ENCODE results near the gene TEAD1. TPM values are rescaled to one million over a fixed set of nuclear protein-coding genes. Genes with fewer than 3 reads are reported as not detected.

The TEAD1 gene
- total RNA-seq, 4 donors from 2014 or later: 46.4 to 214 (median 61.2) TPM

DNA sequence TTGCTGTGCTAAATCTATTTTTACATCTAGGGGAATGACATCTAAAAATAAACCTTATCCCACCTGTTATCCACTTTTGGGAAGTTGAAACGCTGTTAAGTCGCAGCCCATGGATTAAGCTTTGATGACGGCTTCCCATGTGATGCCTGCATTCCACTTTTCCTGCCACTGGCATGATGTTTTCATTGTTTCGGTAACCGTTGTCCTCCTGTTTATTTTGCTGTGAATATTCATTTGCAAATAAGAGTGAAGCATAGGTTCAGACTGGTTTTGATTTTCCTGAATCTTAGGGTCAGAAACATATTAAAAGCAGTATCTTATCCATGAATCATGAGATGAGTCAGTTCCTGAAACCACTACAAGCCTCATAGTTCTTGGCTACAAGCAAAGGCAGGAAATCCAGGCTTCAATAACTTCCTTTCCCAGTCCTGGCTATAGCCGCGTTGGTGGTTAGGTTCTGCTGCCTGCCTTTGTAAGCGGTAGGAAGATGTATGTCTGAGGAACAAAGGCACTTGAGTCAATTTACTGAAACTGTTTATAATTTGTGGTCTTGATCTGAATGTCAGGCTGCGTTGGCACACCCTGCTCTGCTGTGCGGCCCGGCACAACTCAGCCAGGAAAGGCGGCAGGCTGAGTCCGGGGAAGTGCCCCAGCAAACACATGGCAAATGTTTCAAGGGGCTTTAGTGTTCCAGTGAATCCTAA, 19.4 kb downstream of the TEAD1 start:
- no peak for TF ChIP-seq POLR2A (IDR thresholded peaks at IDR 0.05)
- TF ChIP-seq POLR2AphosphoS5 (IDR thresholded peaks at IDR 0.05): peak; percentile 42 to 83 (median 81)
- intact Hi-C loops (cut with DNase I; ENCODE audit: low total_unique reads): loop anchor here (10.0 kb wide), 1 partner anchor 51 kb away; no protein-coding TSS in a partner anchor
- Histone ChIP-seq H3K36me3 (no peaks in the 10 kb centered on the region), H3K27ac (peak overlapping the region; percentile 88 to 94 (median 93)), H3K27me3 (no peaks in the 10 kb centered on the region), H3K4me1 (peaks cover 28 to 76% (median 43%) of the 10 kb centered on the region in 4 donors), H3K4me3 (peak overlapping the region in 2 of 4 donors; percentile 4 to 13), H3K9me3 (no peaks in the 10 kb centered on the region)
- DNase-seq: peak; percentile 54
- 3 to 5% methylated on average over 5 to 13 of the region's 13 CpGs for WGBS, 2 donors (ENCODE audit: low coverage in 1 of 2)
- in situ Hi-C loops (cut with MboI; ENCODE audit: low pct_ligation_motif_present in 1 of 4, low pct_unique_long_range_greater_than_20kb in 1 of 4, low sequenced_read_pairs in 3 of 4): loop anchor here in 2 of 4 donors (25.0 kb wide), 1 partner anchor 194 kb away; no protein-coding TSS in a partner anchor

DNA sequence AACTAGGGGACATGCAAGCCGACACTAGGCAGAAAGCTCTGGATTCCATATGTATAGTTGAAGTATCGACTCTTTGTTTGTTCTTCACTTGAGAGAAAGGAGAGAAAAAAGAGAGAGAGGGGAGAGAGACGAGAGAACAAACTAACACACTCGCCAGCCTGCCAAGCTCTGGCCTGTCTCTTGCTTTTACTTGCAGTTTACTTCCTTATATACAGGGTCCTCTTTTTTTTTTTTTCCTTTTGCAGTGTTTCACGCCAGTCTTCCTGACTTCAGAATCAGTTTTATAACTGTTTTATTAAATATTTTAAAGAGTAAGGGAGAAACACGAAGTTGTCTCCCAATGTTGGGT, 19.9 kb downstream of the TEAD1 start:
- in situ Hi-C loops (cut with MboI; ENCODE audit: low pct_ligation_motif_present in 1 of 4, low pct_unique_long_range_greater_than_20kb in 1 of 4, low sequenced_read_pairs in 3 of 4): loop anchor here in 2 of 4 donors (25.0 kb wide), 1 partner anchor 193 kb away; no protein-coding TSS in a partner anchor
- H3K4me1 ChIP-seq: peaks cover 28 to 71% (median 43%) of the 10 kb centered on the region in 4 donors
- TF ChIP-seq EP300 (IDR thresholded peaks at IDR 0.05; ENCODE audit: low read depth): no peak
- TF ChIP-seq, protein P1, sequence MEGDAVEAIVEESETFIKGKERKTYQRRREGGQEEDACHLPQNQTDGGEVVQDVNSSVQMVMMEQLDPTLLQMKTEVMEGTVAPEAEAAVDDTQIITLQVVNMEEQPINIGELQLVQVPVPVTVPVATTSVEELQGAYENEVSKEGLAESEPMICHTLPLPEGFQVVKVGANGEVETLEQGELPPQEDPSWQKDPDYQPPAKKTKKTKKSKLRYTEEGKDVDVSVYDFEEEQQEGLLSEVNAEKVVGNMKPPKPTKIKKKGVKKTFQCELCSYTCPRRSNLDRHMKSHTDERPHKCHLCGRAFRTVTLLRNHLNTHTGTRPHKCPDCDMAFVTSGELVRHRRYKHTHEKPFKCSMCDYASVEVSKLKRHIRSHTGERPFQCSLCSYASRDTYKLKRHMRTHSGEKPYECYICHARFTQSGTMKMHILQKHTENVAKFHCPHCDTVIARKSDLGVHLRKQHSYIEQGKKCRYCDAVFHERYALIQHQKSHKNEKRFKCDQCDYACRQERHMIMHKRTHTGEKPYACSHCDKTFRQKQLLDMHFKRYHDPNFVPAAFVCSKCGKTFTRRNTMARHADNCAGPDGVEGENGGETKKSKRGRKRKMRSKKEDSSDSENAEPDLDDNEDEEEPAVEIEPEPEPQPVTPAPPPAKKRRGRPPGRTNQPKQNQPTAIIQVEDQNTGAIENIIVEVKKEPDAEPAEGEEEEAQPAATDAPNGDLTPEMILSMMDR (IDR thresholded peaks at IDR 0.05): no peak
- TF ChIP-seq POLR2A (IDR thresholded peaks at IDR 0.05): peak; percentile 69
- TF ChIP-seq POLR2AphosphoS5 (IDR thresholded peaks at IDR 0.05): no peak
- 7 to 20% methylated on average over 4 to 6 of the region's 6 CpGs for WGBS, 2 donors (ENCODE audit: low coverage in 1 of 2)
- H3K36me3 ChIP-seq: no peaks in the 10 kb centered on the region
- peak overlapping the region; percentile 88 to 94 (median 93) for H3K27ac ChIP-seq
- H3K27me3 ChIP-seq: no peaks in the 10 kb centered on the region
- H3K9me3 ChIP-seq: no peaks in the 10 kb centered on the region
- intact Hi-C loops (cut with DNase I; ENCODE audit: low total_unique reads): loop anchor here (10.0 kb wide), 1 partner anchor 51 kb away; no protein-coding TSS in a partner anchor
- DNase-seq: peak; percentile 41
- peak overlapping the region in 2 of 4 donors; percentile 4 to 13 for H3K4me3 ChIP-seq

DNA sequence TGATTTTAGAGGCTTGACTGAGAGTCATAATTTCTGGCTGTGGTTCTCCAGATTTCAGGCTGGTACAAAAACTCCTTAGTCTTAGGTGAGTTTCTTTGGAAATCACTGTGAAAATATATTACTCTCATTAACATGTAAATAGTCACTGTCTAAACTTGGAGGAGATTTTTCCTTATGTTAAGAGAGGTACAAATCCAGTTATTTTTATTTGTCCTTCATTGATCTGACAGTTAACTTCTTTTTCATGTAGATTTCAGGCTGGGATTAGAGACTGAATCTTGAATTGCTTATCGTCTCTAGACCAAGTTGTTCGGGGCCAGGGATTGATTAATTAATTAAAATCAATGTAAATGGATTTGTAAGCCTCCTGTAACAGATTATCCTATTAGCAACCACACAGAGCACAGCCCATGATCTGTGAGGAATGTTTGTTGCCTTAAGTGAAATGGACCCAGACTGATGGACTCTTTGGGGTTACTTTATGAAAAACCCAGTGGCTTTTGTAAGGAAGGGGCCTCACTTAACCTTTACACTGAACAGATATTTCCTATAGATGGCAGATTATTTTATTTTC, 21.1 kb downstream of the TEAD1 start:
- Histone ChIP-seq H3K9me3 (no peaks in the 10 kb centered on the region), H3K36me3 (no peaks in the 10 kb centered on the region), H3K4me3 (no peak overlapping the region), H3K27ac (peak overlapping the region; percentile 88 to 94 (median 93)), H3K27me3 (no peaks in the 10 kb centered on the region), H3K4me1 (peaks cover 24 to 64% (median 41%) of the 10 kb centered on the region in 4 donors)
- 82 to 100% methylated on average over 2 of the region's 2 CpGs for WGBS, 2 donors (ENCODE audit: low coverage in 1 of 2)
- intact Hi-C loops (cut with DNase I; ENCODE audit: low total_unique reads) (loop anchor here (10.0 kb wide), 1 partner anchor 49 kb away; no protein-coding TSS in a partner anchor), in situ Hi-C loops (cut with MboI; ENCODE audit: low pct_ligation_motif_present in 1 of 4, low pct_unique_long_range_greater_than_20kb in 1 of 4, low sequenced_read_pairs in 3 of 4) (loop anchor here in 2 of 4 donors (25.0 kb wide), 1 partner anchor 192 kb away; no protein-coding TSS in a partner anchor)
- TF ChIP-seq POLR2AphosphoS5 (IDR thresholded peaks at IDR 0.05) (no peak), EP300 (IDR thresholded peaks at IDR 0.05; ENCODE audit: low read depth) (no peak), POLR2A (IDR thresholded peaks at IDR 0.05) (no peak)
- TF ChIP-seq, protein P1 (IDR thresholded peaks at IDR 0.05): no peak
- DNase-seq: no peak

DNA sequence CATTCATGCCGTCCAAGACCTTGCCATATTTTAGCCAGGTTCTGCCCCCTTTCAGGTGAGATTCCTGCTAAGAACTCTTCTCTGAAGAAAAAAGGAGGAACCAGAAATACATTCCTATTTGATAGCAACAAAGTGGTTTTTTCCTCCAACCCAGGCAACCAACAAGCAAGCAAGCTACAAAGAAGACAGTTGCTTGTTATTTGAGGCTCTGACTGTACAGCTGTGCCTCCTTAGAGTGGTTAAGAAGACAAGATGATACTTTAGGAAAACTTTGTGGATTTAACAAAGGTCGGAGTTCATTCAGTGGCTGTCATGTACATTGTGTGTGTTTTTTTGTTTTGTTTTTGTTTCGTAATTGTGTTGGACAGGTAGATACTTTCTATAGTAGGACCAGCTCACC, 21.7 kb downstream of the TEAD1 start:
- TF ChIP-seq POLR2AphosphoS5 (IDR thresholded peaks at IDR 0.05) (no peak), POLR2A (IDR thresholded peaks at IDR 0.05) (no peak), EP300 (IDR thresholded peaks at IDR 0.05; ENCODE audit: low read depth) (no peak)
- TF ChIP-seq, protein P1 (IDR thresholded peaks at IDR 0.05): no peak
- Histone ChIP-seq H3K9me3 (no peaks in the 10 kb centered on the region), H3K27me3 (no peaks in the 10 kb centered on the region), H3K4me1 (peaks cover 24 to 68% (median 44%) of the 10 kb centered on the region in 4 donors), H3K4me3 (no peak overlapping the region), H3K27ac (peak overlapping the region; percentile 31 to 94 (median 90)), H3K36me3 (no peaks in the 10 kb centered on the region)
- in situ Hi-C loops (cut with MboI; ENCODE audit: low pct_ligation_motif_present in 1 of 4, low pct_unique_long_range_greater_than_20kb in 1 of 4, low sequenced_read_pairs in 3 of 4) (loop anchor here in 2 of 4 donors (25.0 kb wide), 1 partner anchor 191 kb away; no protein-coding TSS in a partner anchor), intact Hi-C loops (cut with DNase I; ENCODE audit: low total_unique reads) (loop anchor here (10.0 kb wide), 1 partner anchor 49 kb away; no protein-coding TSS in a partner anchor)
- DNase-seq: no peak
- WGBS, 2 donors (ENCODE audit: low coverage in 1 of 2): 81 to 90% methylated on average over 2 to 3 of the region's 3 CpGs
